GM19324 (cell line): ENCODE measurements around the gene NAALADL2.
"Not testable (repeated sequence)": the region's sequence is repeated elsewhere in the genome, so short reads cannot be mapped to it uniquely, and the experiment has no call there.

Experiments used
- ATAC-seq: cut with Tn5 transposase; IDR thresholded peaks from one replicate; pipeline ENCODE4 v1.9.1; 2021; ENCODE audit warnings: mild to moderate bottlenecking, moderate library complexity; ENCODE audit not compliant: unreplicated experiment, low FRiP score

Gene NAALADL2

DNA sequence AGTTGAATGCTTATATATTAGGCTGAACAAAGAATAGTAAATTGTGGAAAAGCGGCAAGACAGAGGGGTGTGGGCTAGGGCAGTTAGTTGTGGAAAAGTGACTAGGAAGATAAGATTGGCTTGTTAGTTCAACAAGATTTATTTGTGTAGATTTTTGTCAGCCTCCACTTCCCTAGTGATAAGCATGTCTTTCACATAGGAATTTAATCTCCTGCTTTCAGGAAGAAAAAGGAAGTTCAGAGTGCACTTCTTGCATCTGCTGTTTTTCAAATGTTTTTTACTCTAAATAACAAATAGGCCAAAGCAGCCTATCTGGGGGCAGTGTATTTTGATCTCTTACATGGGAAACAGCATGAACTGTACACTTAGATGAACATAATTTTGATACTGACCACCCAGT lies 919.9 kb downstream of the NAALADL2 start:
- ATAC-seq = no peak

DNA sequence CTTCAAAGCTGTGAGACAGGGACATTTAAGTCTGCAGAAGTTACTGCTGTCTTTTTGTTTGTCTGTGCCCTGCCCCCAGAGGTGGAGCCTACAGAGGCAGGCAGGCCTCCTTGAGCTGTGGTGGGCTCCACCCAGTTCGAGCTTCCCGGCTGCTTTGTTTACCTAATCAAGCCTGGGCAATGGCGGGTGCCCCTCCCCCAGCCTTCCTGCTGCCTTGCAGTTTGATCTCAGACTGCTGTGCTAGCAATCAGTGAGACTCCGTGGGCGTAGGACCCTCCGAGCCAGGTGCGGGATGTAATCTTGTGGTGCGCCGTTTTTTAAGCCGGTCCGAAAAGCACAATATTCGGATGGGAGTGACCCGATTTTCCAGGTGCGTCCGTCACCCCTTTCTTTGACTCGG lies 928.0 kb downstream of the NAALADL2 start:
- ATAC-seq = not testable (repeated sequence)

DNA sequence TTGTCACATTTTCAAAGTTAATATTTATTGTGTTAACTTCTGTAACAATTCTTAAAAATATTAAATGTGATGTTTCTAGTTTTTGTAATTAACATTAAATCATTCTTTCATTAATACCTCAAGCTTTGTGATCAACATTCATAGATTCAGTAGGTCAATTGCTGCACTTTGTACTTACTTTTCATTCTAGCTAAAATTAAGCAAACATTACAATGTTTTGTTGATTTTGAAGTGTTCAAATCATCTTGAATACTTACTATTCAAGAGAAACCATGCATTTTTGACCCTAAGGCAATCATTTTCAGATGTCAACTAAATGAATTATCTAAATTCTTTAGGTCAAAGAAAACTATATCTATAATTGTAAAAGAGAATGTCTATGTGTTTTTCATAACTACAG lies 933.1 kb downstream of the NAALADL2 start:
- ATAC-seq = no peak

DNA sequence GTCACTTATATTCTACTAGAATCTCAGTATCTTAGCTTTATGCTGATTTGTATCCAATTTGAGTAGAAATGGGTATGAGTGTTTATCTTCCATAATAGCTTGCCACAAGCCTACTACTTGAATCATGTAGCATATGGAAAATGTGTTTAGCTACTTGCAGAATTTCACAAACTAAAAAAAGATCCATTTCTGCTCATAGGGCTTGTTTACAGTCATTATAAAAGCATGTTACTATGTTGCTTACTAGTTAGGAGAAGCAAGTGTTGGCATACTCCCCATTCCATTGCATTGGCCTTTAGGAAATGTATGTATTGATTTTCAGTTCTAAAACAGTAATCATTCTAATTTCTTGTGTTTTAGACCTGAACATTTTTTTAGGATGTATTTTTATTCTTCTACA lies 939.2 kb downstream of the NAALADL2 start:
- ATAC-seq = no peak

DNA sequence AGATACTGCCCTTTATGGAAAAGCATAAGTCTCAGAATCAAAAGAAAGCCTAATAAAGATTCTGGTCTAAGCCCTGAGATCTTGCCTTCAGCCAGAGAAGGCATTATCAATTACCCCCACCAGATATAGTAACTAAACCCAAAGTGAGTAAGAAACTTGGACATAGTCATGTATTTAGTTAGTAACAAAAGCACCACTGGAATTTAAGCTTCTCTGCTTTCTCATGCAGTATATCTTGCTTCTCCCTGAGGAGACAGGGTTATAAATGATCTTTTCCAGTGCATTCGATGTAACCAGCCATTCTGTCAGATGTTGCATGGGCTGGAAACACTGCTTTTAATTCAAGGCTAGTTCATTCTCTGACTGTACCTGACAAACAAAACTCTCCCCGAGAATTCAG lies 946.7 kb downstream of the NAALADL2 start:
- no peak for ATAC-seq

DNA sequence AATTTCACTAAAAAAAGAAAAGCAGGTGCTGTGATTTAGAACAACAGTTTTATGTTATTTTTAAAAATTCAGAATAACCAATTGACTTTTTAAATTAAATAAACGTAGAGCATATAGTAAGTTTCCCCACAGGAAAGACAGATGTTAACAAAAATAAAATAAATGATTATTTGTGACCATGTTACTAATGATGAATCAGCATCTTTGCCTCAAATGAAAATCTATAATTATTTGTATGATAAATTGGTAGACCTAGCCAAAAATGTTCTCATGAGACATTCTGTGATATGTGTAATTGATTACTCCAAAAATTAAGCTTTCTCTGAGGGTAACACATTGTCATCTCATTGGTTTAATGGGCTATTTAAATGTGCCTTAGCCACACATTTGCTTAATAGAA lies 948.0 kb downstream of the NAALADL2 start:
- ATAC-seq = no peak

DNA sequence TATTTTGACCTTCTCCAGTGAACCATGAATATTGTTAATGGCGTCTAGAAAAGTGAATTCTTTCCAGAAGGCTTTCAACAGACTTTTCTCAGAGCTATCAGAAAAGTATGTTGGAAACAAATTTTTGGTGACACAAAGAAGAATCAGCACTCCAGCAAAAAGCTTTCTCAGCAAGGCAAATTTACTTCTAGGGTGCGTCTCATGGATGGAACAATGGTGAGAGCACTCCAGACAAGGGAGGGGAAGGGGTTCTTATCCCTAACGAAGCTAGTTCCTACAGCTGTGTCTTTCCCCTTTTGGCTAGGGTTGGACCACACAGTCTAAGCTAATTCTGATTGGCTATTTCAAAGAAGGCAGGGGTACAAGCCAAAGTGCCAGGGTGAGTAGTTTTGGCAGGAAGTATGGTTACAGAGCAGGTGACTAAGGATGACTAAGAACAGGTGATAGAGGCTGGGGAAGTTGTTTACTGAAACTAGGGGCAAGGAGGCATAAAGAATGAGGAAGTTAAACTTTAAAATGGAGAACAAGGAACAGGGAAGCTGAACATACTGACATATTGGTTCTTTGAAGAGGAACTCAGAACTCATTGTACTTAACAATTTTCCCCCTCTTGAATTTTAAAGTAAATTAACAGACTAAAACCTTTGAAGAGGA lies 959.8 kb downstream of the NAALADL2 start:
- ATAC-seq = no peak

DNA sequence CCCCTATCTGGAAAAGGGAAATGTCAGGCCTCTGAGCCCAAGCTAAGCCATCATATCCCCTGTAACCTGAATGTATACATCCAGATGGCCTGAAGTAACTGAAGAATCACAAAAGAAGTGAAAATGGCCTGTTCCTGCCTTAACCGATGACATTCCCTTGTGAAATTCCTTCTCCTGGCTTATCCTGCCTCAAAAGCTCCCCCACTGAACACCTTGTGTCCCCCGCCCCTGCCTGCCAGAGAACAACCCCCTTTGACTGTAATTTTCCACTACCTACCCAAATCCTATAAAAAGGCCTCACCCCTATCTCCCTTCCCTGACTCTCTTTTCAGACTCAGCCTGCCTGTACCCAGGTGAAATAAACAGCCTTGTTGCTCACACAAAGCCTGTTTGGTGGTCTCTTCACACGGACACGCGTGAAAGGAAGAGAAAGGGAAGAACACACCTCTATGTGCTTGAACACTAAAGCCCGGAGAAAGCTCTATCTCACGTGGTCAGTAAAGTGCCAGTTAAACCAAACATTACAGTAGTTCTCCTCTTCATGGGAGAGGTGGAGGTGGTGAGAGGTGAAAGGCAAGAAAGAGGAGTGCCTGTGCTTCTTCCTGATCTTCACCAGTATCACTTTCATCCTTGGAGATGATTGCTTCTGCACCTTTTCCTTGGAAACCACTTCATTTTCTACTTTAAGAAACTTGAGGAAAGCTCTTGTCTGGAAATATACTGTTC lies 963.8 kb downstream of the NAALADL2 start:
- ATAC-seq = not testable (repeated sequence)

DNA sequence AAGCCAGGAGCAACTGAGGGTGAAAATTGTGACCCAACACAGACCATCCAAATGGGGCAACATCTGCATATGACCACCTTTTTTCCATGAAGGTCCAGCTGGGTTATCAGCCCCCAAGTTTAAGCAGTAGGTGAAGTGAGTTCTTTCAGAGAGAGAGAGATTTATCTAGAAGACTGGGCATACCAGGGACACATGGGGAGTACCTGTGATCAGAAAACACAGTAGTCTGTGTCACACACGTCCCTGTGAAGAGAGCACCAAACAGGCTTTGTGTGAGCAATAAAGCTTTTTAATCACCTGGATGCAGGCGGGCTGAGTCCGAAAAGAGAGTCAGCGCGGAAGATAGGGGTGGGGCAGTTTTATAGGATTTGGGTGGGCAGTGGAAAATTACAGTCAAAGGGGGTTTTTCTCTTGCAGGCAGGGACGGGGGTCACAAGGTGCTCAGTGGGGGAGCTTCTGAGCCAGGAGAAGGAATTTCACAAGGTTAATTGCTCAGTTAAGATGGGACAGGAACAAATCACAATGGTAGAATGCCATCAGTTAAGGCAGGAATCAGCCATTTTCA lies 966.0 kb downstream of the NAALADL2 start:
- ATAC-seq = not testable (repeated sequence)

DNA sequence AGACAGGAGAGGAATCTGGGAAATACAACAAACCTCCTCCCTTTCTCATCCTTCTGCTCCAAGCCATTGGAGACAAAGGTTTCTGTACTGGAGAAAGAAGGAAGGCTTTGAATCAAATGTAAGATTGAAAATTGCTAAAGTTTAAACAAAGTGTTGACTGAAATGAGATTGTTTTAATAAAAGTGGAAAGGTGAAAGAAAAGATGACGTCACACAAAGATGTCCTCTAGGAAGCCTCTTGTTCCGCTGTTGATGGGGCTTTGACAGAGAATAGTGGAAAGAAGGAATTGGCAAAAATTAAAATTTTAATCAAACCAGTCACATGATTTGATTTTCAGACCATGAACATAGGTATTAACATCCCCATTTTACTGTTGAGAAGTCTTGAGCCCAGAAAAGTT lies 967.6 kb downstream of the NAALADL2 start:
- no peak for ATAC-seq

DNA sequence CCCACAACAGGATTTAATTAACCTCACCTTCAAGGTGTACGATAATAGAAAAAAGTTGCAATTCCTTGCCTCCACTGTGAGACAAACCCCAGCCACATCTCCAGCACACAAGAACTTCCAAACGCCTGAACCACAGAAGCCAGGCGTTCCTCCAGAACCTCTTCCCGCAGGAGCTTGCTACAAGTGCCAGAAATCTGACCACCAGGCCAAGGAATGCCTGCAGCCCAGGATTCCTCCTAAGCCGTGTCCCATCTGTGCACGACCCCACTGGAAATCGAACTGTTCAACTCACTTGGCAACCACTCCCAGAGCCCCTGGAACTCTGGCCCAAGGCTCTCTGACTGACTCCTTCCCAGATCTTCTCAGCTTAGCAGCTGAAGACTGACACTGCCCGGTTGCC lies 970.7 kb downstream of the NAALADL2 start:
- ATAC-seq = not testable (repeated sequence)

DNA sequence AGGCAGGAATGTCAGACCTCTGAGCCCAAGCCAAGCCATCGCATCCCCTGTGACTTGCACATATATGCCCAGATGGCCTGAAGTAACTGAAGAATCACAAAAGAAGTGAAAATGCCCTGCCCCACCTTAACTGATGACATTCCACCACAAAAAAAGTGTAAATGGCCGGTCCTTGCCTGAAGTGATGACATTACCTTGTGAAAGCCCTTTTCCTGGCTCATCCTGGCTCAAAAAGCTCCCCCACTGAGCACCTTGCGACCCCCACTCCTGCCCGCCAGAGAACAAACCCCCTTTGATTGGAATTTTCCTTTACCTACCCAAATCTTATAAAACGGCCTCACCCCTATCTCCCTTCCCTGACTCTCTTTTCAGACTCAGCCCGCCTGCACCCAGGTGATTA lies 976.6 kb downstream of the NAALADL2 start:
- not testable (repeated sequence) for ATAC-seq

DNA sequence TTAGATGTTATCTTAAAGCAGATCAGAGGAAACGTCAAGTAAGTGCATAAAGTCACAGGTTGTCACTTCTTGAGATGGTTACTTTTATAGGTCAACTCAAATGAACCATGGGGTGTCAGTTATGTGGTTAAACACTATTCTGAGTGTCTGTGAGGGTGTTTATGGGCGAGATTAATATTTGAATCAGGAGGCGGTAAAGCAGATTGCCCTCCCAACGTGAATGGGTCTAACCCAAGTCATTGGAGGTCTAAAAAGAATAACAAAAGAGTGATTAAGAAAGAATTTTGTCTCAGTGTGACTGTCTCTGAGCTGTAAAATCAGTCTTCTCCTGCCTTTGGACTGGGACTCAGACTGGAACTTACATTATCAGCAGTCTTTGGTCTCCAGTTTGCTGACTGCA lies 977.5 kb downstream of the NAALADL2 start:
- ATAC-seq = no peak

DNA sequence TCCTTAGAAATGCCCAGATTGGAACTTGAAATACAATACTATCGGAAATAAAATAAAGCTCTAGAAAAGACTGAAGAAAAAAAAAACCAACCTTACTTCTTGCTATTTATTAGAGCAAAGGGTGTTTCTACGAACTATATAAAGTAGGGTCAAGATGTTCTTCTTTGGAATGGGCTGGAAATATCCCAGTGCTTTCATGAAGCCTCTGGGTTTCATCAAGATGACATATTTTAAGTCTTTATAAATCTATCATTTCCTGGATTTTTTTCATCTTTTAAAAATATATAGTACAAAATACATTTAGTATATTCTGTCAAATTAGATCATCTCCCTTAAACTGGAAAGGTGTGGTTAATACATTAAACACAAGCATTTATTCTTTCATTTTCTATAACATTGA lies 978.8 kb downstream of the NAALADL2 start:
- no peak for ATAC-seq

DNA sequence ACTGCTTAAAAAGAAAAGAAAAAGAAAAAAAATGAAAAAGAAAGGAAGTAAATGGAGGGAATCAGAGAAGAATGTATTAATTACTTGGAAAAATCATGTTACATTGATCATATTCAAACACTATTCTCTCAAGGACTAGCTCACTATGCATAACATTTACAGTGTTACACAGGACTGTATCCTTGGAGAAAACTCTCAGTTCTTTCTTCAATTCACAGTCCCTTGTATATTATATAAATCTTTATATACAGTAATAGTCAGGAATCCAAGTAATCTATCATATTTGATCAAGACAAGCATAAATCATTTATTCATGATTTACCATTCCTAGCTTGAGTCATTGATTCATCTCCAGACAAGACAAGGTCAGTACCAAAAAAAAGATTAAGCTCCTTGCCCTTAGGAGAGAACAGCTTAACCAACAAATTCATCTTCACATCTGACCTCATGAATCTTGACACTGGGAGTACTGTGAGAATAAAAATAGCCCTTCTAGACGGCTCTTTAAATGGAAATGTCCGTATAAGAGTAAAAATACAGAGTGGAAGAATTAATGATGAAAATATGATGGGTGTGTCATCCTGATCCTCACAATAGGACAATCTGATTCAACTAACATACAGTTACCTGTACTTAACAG lies 980.4 kb downstream of the NAALADL2 start:
- no peak for ATAC-seq

DNA sequence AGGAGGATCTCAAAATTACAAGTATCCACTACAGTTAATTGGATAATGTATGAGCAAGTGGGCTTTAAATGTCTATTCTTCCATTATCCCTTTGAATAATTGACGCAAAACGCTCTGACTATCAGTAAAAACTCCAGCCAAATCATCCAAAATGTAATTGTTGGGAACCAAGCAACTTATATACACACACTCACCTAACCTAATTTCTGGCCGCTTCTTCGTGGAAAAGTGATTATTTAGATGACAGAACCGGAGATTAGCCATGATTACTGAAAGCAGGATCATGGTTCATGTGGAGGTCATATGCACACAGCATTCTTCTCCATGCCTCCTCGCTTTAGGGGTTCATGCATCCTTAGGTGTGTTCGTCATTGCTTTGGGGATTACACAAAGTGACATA lies 992.4 kb downstream of the NAALADL2 start:
- no peak for ATAC-seq

DNA sequence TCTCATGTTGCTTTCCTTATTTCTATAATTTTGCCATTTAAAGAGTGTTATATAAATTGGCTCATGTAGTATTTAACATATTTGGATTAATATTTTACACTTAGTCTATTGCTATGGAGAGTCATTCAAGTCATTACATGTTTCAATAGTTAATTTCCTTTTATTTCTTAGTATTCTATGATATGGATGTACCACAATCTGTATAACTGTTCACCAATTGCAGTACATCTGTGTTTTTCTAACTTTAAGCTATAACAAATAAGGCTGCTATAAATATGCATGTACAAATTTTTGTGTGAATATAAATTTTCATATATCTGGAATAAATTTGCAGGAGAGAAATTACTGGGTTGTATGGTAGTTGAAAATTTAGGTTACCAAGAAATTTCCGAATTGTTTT lies 993.4 kb downstream of the NAALADL2 start:
- ATAC-seq = no peak

DNA sequence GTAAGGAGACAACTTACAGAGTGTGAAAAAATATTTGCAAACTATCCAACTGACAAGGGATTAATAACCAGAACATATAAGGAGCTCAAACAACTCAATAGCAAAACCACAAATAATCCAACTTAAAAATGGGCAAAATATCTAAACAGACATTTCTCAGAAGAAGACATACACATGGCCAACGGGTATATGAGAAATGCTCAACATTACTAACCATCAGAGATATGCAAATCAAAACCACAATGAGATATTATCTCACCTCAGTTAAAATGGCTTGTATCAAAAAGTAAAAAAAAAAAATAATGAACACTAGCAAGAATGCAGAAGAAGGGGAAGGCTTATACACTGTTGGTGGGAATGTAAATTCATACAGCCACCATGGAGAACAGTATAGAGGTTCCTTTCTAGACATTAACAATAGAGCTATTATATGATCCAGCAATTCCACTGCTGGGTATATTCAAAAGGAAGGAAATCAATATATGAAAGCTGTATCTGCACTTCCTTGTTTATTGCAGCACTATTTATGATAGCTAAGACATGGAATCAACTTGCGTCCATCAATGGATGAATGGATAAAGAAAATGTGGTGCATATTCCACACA lies 998.6 kb downstream of the NAALADL2 start:
- no peak for ATAC-seq
